Hepatocyte (in vitro differentiated cells): Measurements from ENCODE around the gene C6orf136.

ENCODE experiments used
- CTCF ChIP-seq: fragments of 200-600 bp; sonication (generic); IDR thresholded peaks from 2 replicates; pipeline ENCODE4 v1.5.1; 2016; ENCODE audit warnings: antibody characterized with exemption, mild to moderate bottlenecking; ENCODE audit not compliant: poor library complexity
- EZH2phosphoT487 ChIP-seq: fragments of 200-600 bp; sonication (generic); IDR thresholded peaks from one replicate; pipeline ENCODE4 v1.6.1; 2018; ENCODE audit warnings: antibody characterized with exemption, mild to moderate bottlenecking, low read depth, moderate library complexity; ENCODE audit not compliant: unreplicated experiment, severe bottlenecking

GRCh38 chr6:30696432-30696831, 49.5 kb downstream of the C6orf136 start:
- no peak for TF ChIP-seq CTCF
- no peak for TF ChIP-seq EZH2phosphoT487
